ENCODE data around the gene HSF2BP.

Gene HSF2BP

GRCh38 chr21:43648171-43648570 lies 11.1 kb downstream of the HSF2BP start:
- DNase-seq, result no peak

GRCh38 chr21:43646550-43647260 lies 12.6 kb downstream of the HSF2BP start:
- DNase-seq, result peak; percentile 89

GRCh38 chr21:43645976-43646375 lies 13.3 kb downstream of the HSF2BP start:
- DNase-seq, result no peak

GRCh38 chr21:43645136-43645891 lies 14.0 kb downstream of the HSF2BP start:
- DNase-seq, result peak; percentile 32

GRCh38 chr21:43644609-43645008 lies 14.7 kb downstream of the HSF2BP start:
- no peak for DNase-seq

- DNase-seq, result no peak
Measured at GRCh38 chr21:43644071-43644470, 15.2 kb downstream of the HSF2BP start.

GRCh38 chr21:43643193-43643592 lies 16.1 kb downstream of the HSF2BP start:
- DNase-seq, result no peak

- no peak for DNase-seq
Measured at GRCh38 chr21:43640400-43640799, 18.9 kb downstream of the HSF2BP start.

GRCh38 chr21:43639470-43640353 lies 19.6 kb downstream of the HSF2BP start:
- DNase-seq, result no peak

- DNase-seq, result no peak
Measured at GRCh38 chr21:43637530-43638158, 21.6 kb downstream of the HSF2BP start.

GRCh38 chr21:43635436-43635835 lies 23.9 kb downstream of the HSF2BP start:
- DNase-seq, result no peak

- no peak for DNase-seq
Measured at GRCh38 chr21:43634618-43635017, 24.7 kb downstream of the HSF2BP start.

GRCh38 chr21:43632373-43632905 lies 26.8 kb downstream of the HSF2BP start:
- DNase-seq, result no peak

GRCh38 chr21:43631411-43632107 lies 27.7 kb downstream of the HSF2BP start:
- DNase-seq, result no peak

GRCh38 chr21:43627527-43627926 lies 31.8 kb downstream of the HSF2BP start:
- DNase-seq, result no peak

- no peak for DNase-seq
Measured at GRCh38 chr21:43626390-43626789, 32.9 kb downstream of the HSF2BP start.

GRCh38 chr21:43624339-43624738 lies 34.9 kb downstream of the HSF2BP start:
- DNase-seq, result no peak

- no peak for DNase-seq
Measured at GRCh38 chr21:43623588-43623987, 35.7 kb downstream of the HSF2BP start.

GRCh38 chr21:43622796-43623195 lies 36.5 kb downstream of the HSF2BP start:
- DNase-seq, result no peak

- DNase-seq, result no peak
Measured at GRCh38 chr21:43619856-43620255, 39.4 kb downstream of the HSF2BP start.

GRCh38 chr21:43619344-43619743 lies 39.9 kb downstream of the HSF2BP start:
- DNase-seq, result no peak

GRCh38 chr21:43618940-43619339 lies 40.3 kb downstream of the HSF2BP start:
- DNase-seq, result no peak

All from NCI-H345 (cell line).